Measurements from ENCODE around the gene TXNRD2.

GRCh38 chr22:19879643-19879991 lies 62.0 kb downstream of the TXNRD2 start:
- TF ChIP-seq, protein P1, sequence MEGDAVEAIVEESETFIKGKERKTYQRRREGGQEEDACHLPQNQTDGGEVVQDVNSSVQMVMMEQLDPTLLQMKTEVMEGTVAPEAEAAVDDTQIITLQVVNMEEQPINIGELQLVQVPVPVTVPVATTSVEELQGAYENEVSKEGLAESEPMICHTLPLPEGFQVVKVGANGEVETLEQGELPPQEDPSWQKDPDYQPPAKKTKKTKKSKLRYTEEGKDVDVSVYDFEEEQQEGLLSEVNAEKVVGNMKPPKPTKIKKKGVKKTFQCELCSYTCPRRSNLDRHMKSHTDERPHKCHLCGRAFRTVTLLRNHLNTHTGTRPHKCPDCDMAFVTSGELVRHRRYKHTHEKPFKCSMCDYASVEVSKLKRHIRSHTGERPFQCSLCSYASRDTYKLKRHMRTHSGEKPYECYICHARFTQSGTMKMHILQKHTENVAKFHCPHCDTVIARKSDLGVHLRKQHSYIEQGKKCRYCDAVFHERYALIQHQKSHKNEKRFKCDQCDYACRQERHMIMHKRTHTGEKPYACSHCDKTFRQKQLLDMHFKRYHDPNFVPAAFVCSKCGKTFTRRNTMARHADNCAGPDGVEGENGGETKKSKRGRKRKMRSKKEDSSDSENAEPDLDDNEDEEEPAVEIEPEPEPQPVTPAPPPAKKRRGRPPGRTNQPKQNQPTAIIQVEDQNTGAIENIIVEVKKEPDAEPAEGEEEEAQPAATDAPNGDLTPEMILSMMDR (IDR thresholded peaks at IDR 0.05), result no peak
- TF ChIP-seq POLR2A (IDR thresholded peaks at IDR 0.05), result no peak
